ENCODE data around the gene KCNIP2. TPM values are rescaled to one million over a fixed set of nuclear protein-coding genes. Genes with fewer than 3 reads are reported as not detected.

KCNIP2 gene
- total and polyA plus RNA-seq, 2 donors (not counting 3 experiments of a cell fraction or from before 2014, with no cell fraction given) = 0.36 to 2.2 TPM

GRCh38 chr10:101782811-101783735 is 60.5 kb downstream of the KCNIP2 start, which contains the start of gene NPM3:
Gene NPM3 (minus strand): TSS chr10:101783446. CDS start chr10:101783390, 56 bp downstream.
- CTCF ChIA-PET = interaction anchor here (0.5 to 5.8 kb wide), 8 partner anchors 11 to 570 kb away, joined by 3 to 193 read pairs (median 6); no protein-coding TSS in a partner anchor
- FAIRE-seq (peak; percentile 88), DNase-seq (ENCODE audit: low read depth, low spot score) (peak; percentile 81)
- no peaks in the 10 kb centered on the region for H3K9me1 ChIP-seq (replicated peaks; ENCODE audit: control insufficient read depth, extremely low read depth, insufficient read depth, low read length)
- peaks cover 5 to 10% of the 10 kb centered on the region in 2 experiments for H3K27me3 ChIP-seq (ENCODE audit: control insufficient read depth in 2 of 2, insufficient read depth in 2 of 2, low read length in 2 of 2)
- TF ChIP-seq POLR2AphosphoS5 (IDR thresholded peaks at IDR 0.05; ENCODE audit: insufficient read depth, low read depth, low read length) (peak; percentile 88), POLR2A (IDR thresholded peaks at IDR 0.05; ENCODE audit: low read depth, low read length) (peak; percentile 72), EZH2 (IDR thresholded peaks at IDR 0.05; ENCODE audit: borderline replicate concordance, low read depth, low read length, severe bottlenecking) (no peak)
- peaks cover 7% of the 10 kb centered on the region for H3K79me2 ChIP-seq (ENCODE audit: control insufficient read depth, insufficient read depth, low read length)
- intact Hi-C loops (cut with micrococcal nuclease) (loop anchor here (5.0 kb wide), 2 partner anchors 34 to 86 kb away; partner anchors contain the start of genes FBXW4 and OGA), dilution Hi-C loops (cut with MboI; ENCODE audit: extremely low pct_ligation_motif_present, low sequenced_read_pairs) (no loop called here)
- peaks cover 12 to 14% of the 10 kb centered on the region in 2 experiments for H3K36me3 ChIP-seq (ENCODE audit: control insufficient read depth in 2 of 2, extremely low read depth in 1 of 2, insufficient read depth in 2 of 2, low read length in 2 of 2)
- peak within 1 kb of the TSS; percentile 69 for H2AFZ ChIP-seq (ENCODE audit: low read depth, low read length)
- peak within 1 kb of the TSS; percentile 65 for H3K9ac ChIP-seq (replicated peaks; ENCODE audit: extremely low read depth, insufficient read depth, low read length)
- BruUV-seq (replicated peaks) = TSS peak; percentile 8
- peak within 1 kb of the TSS; percentile 27 for H3K27ac ChIP-seq (ENCODE audit: insufficient read depth, low read depth, low read length)
- peak within 1 kb of the TSS; percentile 64 for H3K4me2 ChIP-seq (ENCODE audit: insufficient read depth, low read length)
- H3K9me3 ChIP-seq (replicated peaks; ENCODE audit: control insufficient read depth, insufficient read depth, low read length) = no peaks in the 10 kb centered on the region
- H3K4me3 ChIP-seq (replicated peaks in 1 of 3; ENCODE audit: insufficient read depth in 1 of 3, low read depth in 1 of 3, low read length in 3 of 3) = peak within 1 kb of the TSS; percentile 68 to 73 (median 71)
- POLR2A ChIA-PET = interaction anchor here (0.6 kb wide), 1 partner anchor 224 kb away, joined by 9 read pairs; no protein-coding TSS in a partner anchor
- peaks cover 26% of the 10 kb centered on the region for H3K4me1 ChIP-seq (ENCODE audit: control insufficient read depth, extremely low read depth, insufficient read depth, low read length)
- H4K20me1 ChIP-seq (replicated peaks; ENCODE audit: control insufficient read depth, extremely low read depth, insufficient read depth, low read length) = no peaks in the 10 kb centered on the region

Measured in endothelial cell of umbilical vein (primary cell).